HepG2 (cell line): ENCODE measurements around the gene MAFB. TPM values are rescaled to one million over a fixed set of nuclear protein-coding genes. Genes with fewer than 3 reads are reported as not detected.

ENCODE experiments used
- ATF7 ChIP-seq, 2 experiments: fragments of 450-650 bp in 1 of 2; sonication (generic) in 1 of 2; formaldehyde crosslinking in 1 of 2; IDR thresholded peaks; 2 replicates each; pipeline versions ENCODE4 v1.4.0 to v1.6.1; 2016 to 2020; ENCODE audit warnings: antibody characterized with exemption in 1 of 2, mild to moderate bottlenecking in 1 of 2, missing genetic modification reagents in 1 of 2
- CREB1 ChIP-seq, 2 experiments: fragments of 450-650 bp in 1 of 2; IDR thresholded peaks; 2 replicates each; pipeline ENCODE4 v1.6.1; 2016 to 2017; ENCODE audit warnings: control low read depth in 1 of 2, mild to moderate bottlenecking in 1 of 2, missing compliant biosample characterization in 1 of 2, missing genetic modification characterization in 1 of 2
- FOXP1 ChIP-seq, 2 experiments: fragments of 450-650 bp in 1 of 2; IDR thresholded peaks; 2 replicates each; pipeline ENCODE4 v1.6.1; 2017 to 2018; ENCODE audit warnings: antibody characterized with exemption in 1 of 2
- MBD4 ChIP-seq: IDR thresholded peaks from 2 replicates; pipeline ENCODE4 v1.6.1; 2012; ENCODE audit warnings: low read length, inconsistent platforms, borderline replicate concordance
- NBN ChIP-seq: fragments of 450-650 bp; conservative IDR thresholded peaks from 2 replicates; pipeline ENCODE4 v1.6.1; 2017
- NONO ChIP-seq, 2 experiments: fragments of 450-650 bp in 1 of 2; sonication (generic) in 1 of 2; formaldehyde crosslinking in 1 of 2; IDR thresholded peaks in 1 of 2; conservative IDR thresholded peaks in 1 of 2; 2 replicates each; pipeline versions ENCODE4 v1.6.1 to v1.8.0; 2017 to 2022; ENCODE audit warnings: mild to moderate bottlenecking in 1 of 2, missing genetic modification reagents in 1 of 2, moderate library complexity in 1 of 2
- ZNF282 ChIP-seq: fragments of 450-650 bp; IDR thresholded peaks from 2 replicates; pipeline ENCODE4 v1.6.1; 2018; ENCODE audit not compliant: partially characterized antibody
- polyA plus RNA-seq, 8 experiments: library from polyadenylated mRNA; depleted of rRNA in 3 of 8; stranded (reverse) in 7 of 8; unstranded in 1 of 8; fragments of >200 nt; fragmentation: Illumina TruSeq in 4 of 8; extraction: Trizol in 4 of 8; gene quantifications; 2 replicates each; pipeline versions ENCODE4 v1.2.1 to v1.2.3, GENCODE V29; 2011 to 2016; ENCODE audit warnings: low read depth in 4 of 8, missing spikeins in 1 of 8, mixed read lengths in 1 of 8; ENCODE audit not compliant: insufficient read depth in 1 of 8
- total RNA-seq, 5 experiments: library from RNA; depleted of rRNA; stranded (reverse); fragments of >200 nt; fragmentation: Illumina TruSeq; extraction: Trizol; gene quantifications; 2 replicates each; pipeline ENCODE4 v1.2.3, GENCODE V29; 2016; ENCODE audit warnings: low read depth in 1 of 5
- TF ChIP-seq, protein P1 (sequence below): fragments of 450-650 bp; IDR thresholded peaks from 2 replicates; pipeline ENCODE4 v1.6.1; 2016
- TF ChIP-seq, protein P2 (sequence below): sonication (generic); formaldehyde crosslinking; IDR thresholded peaks from 2 replicates; pipeline ENCODE4 v1.8.1; 2023; ENCODE audit warnings: missing genetic modification reagents, inconsistent platforms, borderline replicate concordance
- TF ChIP-seq, protein P3 (sequence below): sonication (generic); formaldehyde crosslinking; IDR thresholded peaks from 2 replicates; pipeline ENCODE4 v1.9.0; 2021; ENCODE audit warnings: mild to moderate bottlenecking, missing genetic modification reagents

Gene MAFB
- total and polyA plus RNA-seq, 2 of the 13 experiments (the other 11 are each of a cell fraction or from before 2014, with no cell fraction given), result 0.08 to 0.11 TPM

DNA sequence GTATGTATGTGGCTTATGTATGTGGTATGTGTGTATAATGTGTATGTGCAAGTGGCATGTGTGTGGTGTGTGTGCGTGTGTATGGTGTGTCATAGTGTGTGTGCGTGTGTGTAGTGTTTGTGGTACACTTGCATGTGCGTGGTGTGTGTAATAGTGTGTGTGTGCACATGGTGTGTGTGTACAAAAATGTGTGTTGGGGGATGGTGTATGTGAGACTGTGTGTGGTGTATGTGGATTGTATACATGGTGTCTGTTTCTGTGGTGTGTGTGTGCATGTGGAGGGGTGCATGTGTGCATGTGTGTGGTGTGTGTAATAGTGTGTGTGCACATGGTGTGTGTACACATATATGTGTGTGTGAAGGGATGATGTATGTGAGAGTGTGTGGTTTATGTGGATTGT lies 21.5 kb downstream of the MAFB start (continued):
- TF ChIP-seq, protein P1, sequence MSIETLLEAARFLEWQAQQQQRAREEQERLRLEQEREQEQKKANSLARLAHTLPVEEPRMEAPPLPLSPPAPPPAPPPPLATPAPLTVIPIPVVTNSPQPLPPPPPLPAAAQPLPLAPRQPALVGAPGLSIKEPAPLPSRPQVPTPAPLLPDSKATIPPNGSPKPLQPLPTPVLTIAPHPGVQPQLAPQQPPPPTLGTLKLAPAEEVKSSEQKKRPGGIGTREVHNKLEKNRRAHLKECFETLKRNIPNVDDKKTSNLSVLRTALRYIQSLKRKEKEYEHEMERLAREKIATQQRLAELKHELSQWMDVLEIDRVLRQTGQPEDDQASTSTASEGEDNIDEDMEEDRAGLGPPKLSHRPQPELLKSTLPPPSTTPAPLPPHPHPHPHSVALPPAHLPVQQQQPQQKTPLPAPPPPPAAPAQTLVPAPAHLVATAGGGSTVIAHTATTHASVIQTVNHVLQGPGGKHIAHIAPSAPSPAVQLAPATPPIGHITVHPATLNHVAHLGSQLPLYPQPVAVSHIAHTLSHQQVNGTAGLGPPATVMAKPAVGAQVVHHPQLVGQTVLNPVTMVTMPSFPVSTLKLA, result peak; percentile 98
- TF ChIP-seq ZNF282, result peak; percentile 50
- TF ChIP-seq, protein P2, sequence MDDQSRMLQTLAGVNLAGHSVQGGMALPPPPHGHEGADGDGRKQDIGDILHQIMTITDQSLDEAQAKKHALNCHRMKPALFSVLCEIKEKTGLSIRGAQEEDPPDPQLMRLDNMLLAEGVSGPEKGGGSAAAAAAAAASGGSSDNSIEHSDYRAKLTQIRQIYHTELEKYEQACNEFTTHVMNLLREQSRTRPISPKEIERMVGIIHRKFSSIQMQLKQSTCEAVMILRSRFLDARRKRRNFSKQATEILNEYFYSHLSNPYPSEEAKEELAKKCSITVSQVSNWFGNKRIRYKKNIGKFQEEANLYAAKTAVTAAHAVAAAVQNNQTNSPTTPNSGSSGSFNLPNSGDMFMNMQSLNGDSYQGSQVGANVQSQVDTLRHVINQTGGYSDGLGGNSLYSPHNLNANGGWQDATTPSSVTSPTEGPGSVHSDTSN (CRISPR knock-in tag), result no peak
- peak; percentile 48; the same call in 1 of the 2 replicates for TF ChIP-seq CREB1 (IDR thresholded peaks at IDR 0.05)
- TF ChIP-seq CREB1 (CRISPR knock-in tag; IDR thresholded peaks at IDR 0.05), result no peak
- TF ChIP-seq, protein P3, sequence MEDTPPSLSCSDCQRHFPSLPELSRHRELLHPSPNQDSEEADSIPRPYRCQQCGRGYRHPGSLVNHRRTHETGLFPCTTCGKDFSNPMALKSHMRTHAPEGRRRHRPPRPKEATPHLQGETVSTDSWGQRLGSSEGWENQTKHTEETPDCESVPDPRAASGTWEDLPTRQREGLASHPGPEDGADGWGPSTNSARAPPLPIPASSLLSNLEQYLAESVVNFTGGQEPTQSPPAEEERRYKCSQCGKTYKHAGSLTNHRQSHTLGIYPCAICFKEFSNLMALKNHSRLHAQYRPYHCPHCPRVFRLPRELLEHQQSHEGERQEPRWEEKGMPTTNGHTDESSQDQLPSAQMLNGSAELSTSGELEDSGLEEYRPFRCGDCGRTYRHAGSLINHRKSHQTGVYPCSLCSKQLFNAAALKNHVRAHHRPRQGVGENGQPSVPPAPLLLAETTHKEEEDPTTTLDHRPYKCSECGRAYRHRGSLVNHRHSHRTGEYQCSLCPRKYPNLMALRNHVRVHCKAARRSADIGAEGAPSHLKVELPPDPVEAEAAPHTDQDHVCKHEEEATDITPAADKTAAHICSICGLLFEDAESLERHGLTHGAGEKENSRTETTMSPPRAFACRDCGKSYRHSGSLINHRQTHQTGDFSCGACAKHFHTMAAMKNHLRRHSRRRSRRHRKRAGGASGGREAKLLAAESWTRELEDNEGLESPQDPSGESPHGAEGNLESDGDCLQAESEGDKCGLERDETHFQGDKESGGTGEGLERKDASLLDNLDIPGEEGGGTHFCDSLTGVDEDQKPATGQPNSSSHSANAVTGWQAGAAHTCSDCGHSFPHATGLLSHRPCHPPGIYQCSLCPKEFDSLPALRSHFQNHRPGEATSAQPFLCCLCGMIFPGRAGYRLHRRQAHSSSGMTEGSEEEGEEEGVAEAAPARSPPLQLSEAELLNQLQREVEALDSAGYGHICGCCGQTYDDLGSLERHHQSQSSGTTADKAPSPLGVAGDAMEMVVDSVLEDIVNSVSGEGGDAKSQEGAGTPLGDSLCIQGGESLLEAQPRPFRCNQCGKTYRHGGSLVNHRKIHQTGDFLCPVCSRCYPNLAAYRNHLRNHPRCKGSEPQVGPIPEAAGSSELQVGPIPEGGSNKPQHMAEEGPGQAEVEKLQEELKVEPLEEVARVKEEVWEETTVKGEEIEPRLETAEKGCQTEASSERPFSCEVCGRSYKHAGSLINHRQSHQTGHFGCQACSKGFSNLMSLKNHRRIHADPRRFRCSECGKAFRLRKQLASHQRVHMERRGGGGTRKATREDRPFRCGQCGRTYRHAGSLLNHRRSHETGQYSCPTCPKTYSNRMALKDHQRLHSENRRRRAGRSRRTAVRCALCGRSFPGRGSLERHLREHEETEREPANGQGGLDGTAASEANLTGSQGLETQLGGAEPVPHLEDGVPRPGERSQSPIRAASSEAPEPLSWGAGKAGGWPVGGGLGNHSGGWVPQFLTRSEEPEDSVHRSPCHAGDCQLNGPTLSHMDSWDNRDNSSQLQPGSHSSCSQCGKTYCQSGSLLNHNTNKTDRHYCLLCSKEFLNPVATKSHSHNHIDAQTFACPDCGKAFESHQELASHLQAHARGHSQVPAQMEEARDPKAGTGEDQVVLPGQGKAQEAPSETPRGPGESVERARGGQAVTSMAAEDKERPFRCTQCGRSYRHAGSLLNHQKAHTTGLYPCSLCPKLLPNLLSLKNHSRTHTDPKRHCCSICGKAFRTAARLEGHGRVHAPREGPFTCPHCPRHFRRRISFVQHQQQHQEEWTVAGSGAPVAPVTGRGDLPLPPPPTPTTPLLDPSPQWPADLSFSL (CRISPR knock-in tag), result peak; percentile 64; the same call in 1 of the 2 replicates
- no peak for TF ChIP-seq MBD4
- peak; percentile 65; the same call in 1 of the 2 replicates for TF ChIP-seq FOXP1 (IDR thresholded peaks at IDR 0.05)
- no peak for TF ChIP-seq FOXP1 (CRISPR knock-in tag; IDR thresholded peaks at IDR 0.05)
- TF ChIP-seq NBN, result peak; percentile 79; the same call in 1 of the 2 replicates
- peak; percentile 12; the same call in 1 of the 2 replicates for TF ChIP-seq ATF7 (IDR thresholded peaks at IDR 0.05)
- no peak for TF ChIP-seq ATF7 (CRISPR knock-in tag; IDR thresholded peaks at IDR 0.05)
- peak; percentile 18 for TF ChIP-seq NONO (IDR thresholded peaks at IDR 0.05)
- no peak for TF ChIP-seq NONO (CRISPR knock-in tag; conservative IDR thresholded peaks at IDR 0.05)
